Caco-2 (cell line): ENCODE measurements around the gene MAZ. TPM values are rescaled to one million over a fixed set of nuclear protein-coding genes. Genes with fewer than 3 reads are reported as not detected.

ENCODE experiments used
- BruUV-seq: library from RNA; stranded (reverse); fragments of 400-500 nt; replicated peaks from 2 replicates; lab custom pipeline; 2021; lab: Mats Ljungman, UMichigan
- CTCF ChIA-PET: fragments of 300-600 bp; sonication (Branson Sonifier 250); formaldehyde crosslinking; loops from one replicate; lab custom pipeline; 2022; ENCODE audit warnings: antibody characterized with exemption; lab: Charles Lee
- POLR2A ChIA-PET: fragments of 300-600 bp; sonication (Branson Sonifier 250); formaldehyde crosslinking; loops from one replicate; lab custom pipeline; 2022; ENCODE audit warnings: antibody characterized with exemption; lab: Charles Lee
- DNase-seq, 2 experiments: peaks; one replicate each; pipeline versions ENCODE4 v3.0.0 to v3.0.0-alpha.2; 2020 to 2022
- H3K27me3 ChIP-seq: replicated peaks from 2 replicates; pipeline ENCODE4 v1.6.0; 2011; ENCODE audit warnings: low read length; ENCODE audit not compliant: control insufficient read depth, insufficient read depth
- H3K36me3 ChIP-seq: 2 replicates; pipeline ENCODE4 v1.5.1; 2011; ENCODE audit warnings: low read length; ENCODE audit not compliant: control insufficient read depth, insufficient read depth
- H3K4me1 ChIP-seq: fragments of 250-450 bp; sonication (Bioruptor Pico); 2 replicates; pipeline ENCODE4 v1.5.1; 2020; ENCODE audit warnings: mild to moderate bottlenecking
- H3K4me3 ChIP-seq: 2 replicates; pipeline ENCODE4 v1.5.1; 2011; ENCODE audit warnings: low read depth, mild to moderate bottlenecking, control low read depth, low read length
- H3K9me3 ChIP-seq: fragments of 250-450 bp; sonication (Bioruptor Pico); 2 replicates; pipeline ENCODE4 v1.5.1; 2020; ENCODE audit warnings: mild to moderate bottlenecking, moderate library complexity
- H3K27ac Mint-ChIP-seq: one replicate; pipeline ENCODE4 v1.8.0; 2022; ENCODE audit warnings: mixed read lengths; ENCODE audit not compliant: unreplicated experiment
- H3K27me3 Mint-ChIP-seq: one replicate; pipeline ENCODE4 v1.8.0; 2022; ENCODE audit warnings: mixed read lengths; ENCODE audit not compliant: insufficient read depth, unreplicated experiment
- H3K36me3 Mint-ChIP-seq: one replicate; pipeline ENCODE4 v1.8.0; 2022; ENCODE audit warnings: mild to moderate bottlenecking, mixed read lengths; ENCODE audit not compliant: insufficient read depth, unreplicated experiment
- H3K4me1 Mint-ChIP-seq: one replicate; pipeline ENCODE4 v1.8.0; 2022; ENCODE audit warnings: low read depth, mixed read lengths; ENCODE audit not compliant: unreplicated experiment
- H3K4me3 Mint-ChIP-seq: one replicate; pipeline ENCODE4 v1.8.0; 2022; ENCODE audit warnings: mild to moderate bottlenecking, moderate library complexity, mixed read lengths; ENCODE audit not compliant: unreplicated experiment
- H3K9me3 Mint-ChIP-seq: one replicate; pipeline ENCODE4 v1.8.0; 2022; ENCODE audit warnings: mixed read lengths; ENCODE audit not compliant: unreplicated experiment
- CTCF ChIP-seq, 2 experiments: fragments of 200-600 bp in 1 of 2; IDR thresholded peaks; 1 replicate in 1 of 2; 2 replicates in 1 of 2; pipeline versions ENCODE4 v1.5.1 to v1.8.0; 2011 to 2022; ENCODE audit warnings: antibody characterized with exemption in 1 of 2, control low read depth in 1 of 2, inconsistent platforms in 1 of 2, low read depth in 1 of 2, low read length in 1 of 2, mild to moderate bottlenecking in 1 of 2, moderate library complexity in 1 of 2; ENCODE audit not compliant: insufficient read depth in 1 of 2, severe bottlenecking in 1 of 2, unreplicated experiment in 1 of 2
- intact Hi-C: fragments of 100-400 bp; cut with micrococcal nuclease; formaldehyde crosslinking; loops from one replicate; pipeline ENCODE4 v1.10.0; 2022; ENCODE audit not compliant: unreplicated experiment
- total RNA-seq: library from RNA; stranded (reverse); gene quantifications from 2 replicates; pipeline ENCODE4 v1.2.3, GENCODE V29; 2022

Gene MAZ
- total RNA-seq, 1 experiment from 2014 or later: 317 TPM

- H3K4me3 Mint-ChIP-seq: peak overlapping the region; percentile 94
- POLR2A ChIA-PET: no interaction called here
- H3K4me1 Mint-ChIP-seq: peaks cover 33% of the 10 kb centered on the region
- H3K36me3 ChIP-seq: peaks cover 7% of the 10 kb centered on the region; the same call in 1 of the 2 replicates
- H3K36me3 Mint-ChIP-seq: peaks cover 64% of the 10 kb centered on the region
- TF ChIP-seq CTCF (IDR thresholded peaks at IDR 0.05; ENCODE audit: insufficient read depth in 1 of 2, low read depth in 1 of 2, low read length in 1 of 2, severe bottlenecking in 1 of 2, unreplicated experiment in 1 of 2): no peak
- H3K27me3 Mint-ChIP-seq: no peaks in the 10 kb centered on the region
- peak overlapping the region; percentile 10; the same call in 1 of the 2 replicates for H3K4me3 ChIP-seq
- intact Hi-C loops: loop anchor here (5.0 to 10.0 kb wide), 2 partner anchors 108 to 185 kb away; partner anchors contain the start of genes HIRIP3 and INO80E
- no TSS peak for BruUV-seq
- CTCF ChIA-PET: interaction anchor here (0.5 kb wide), 1 partner anchor 135 kb away, joined by 3 read pairs; no protein-coding TSS in a partner anchor
- peak overlapping the region; percentile 93 for H3K27ac Mint-ChIP-seq
- no peaks in the 10 kb centered on the region for H3K9me3 ChIP-seq
- peaks cover 25% of the 10 kb centered on the region for H3K4me1 ChIP-seq
- DNase-seq: no peak
- no peaks in the 10 kb centered on the region for H3K9me3 Mint-ChIP-seq
- H3K27me3 ChIP-seq: no peaks in the 10 kb centered on the region
These were observed 3.7 kb downstream of the MAZ start for GRCh38 chr16:29809850-29810698.

GRCh38 chr16:29810699-29811169 lies 4.4 kb downstream of the MAZ start:
- Mint-ChIP-seq H3K36me3 (peaks cover 59% of the 10 kb centered on the region), H3K9me3 (no peaks in the 10 kb centered on the region), H3K27ac (peak overlapping the region; percentile 93), H3K4me3 (peak overlapping the region; percentile 94), H3K27me3 (no peaks in the 10 kb centered on the region), H3K4me1 (peaks cover 37% of the 10 kb centered on the region)
- TF ChIP-seq CTCF (IDR thresholded peaks at IDR 0.05; ENCODE audit: insufficient read depth in 1 of 2, low read depth in 1 of 2, low read length in 1 of 2, severe bottlenecking in 1 of 2, unreplicated experiment in 1 of 2): no peak
- intact Hi-C loops: loop anchor here (10.0 kb wide), 1 partner anchor 184 kb away; the partner anchor contains the start of genes HIRIP3 and INO80E
- Histone ChIP-seq H3K36me3 (peaks cover 7% of the 10 kb centered on the region; the same call in 1 of the 2 replicates), H3K4me1 (peaks cover 27% of the 10 kb centered on the region), H3K4me3 (peak overlapping the region; percentile 15; the same call in 1 of the 2 replicates), H3K27me3 (no peaks in the 10 kb centered on the region), H3K9me3 (no peaks in the 10 kb centered on the region)
- POLR2A ChIA-PET: interaction anchor here (1.0 kb wide), 1 partner anchor 163 kb away, joined by 3 read pairs; the partner anchor contains the start of gene TAOK2
- no peak for DNase-seq
- CTCF ChIA-PET: interaction anchor here (0.5 to 1.6 kb wide), 2 partner anchors 38 to 134 kb away, joined by 3 to 5 read pairs; no protein-coding TSS in a partner anchor
- BruUV-seq: TSS peak; percentile 87
